Measurements from ENCODE around the gene NRTN. TPM values are rescaled to one million over a fixed set of nuclear protein-coding genes. Genes with fewer than 3 reads are reported as not detected.

NRTN gene
- total and polyA plus RNA-seq, 2 of the 13 experiments (the other 11 are each of a cell fraction or from before 2014, with no cell fraction given) = 4.1 to 5.3 TPM

- TF ChIP-seq CC2D1A (CRISPR knock-in tag; IDR thresholded peaks at IDR 0.05) (no peak), ATAD3A (CRISPR knock-in tag; IDR thresholded peaks at IDR 0.05) (no peak), NRL (CRISPR knock-in tag; IDR thresholded peaks at IDR 0.05; ENCODE audit: borderline replicate concordance) (peak; percentile 71), REST (IDR thresholded peaks at IDR 0.05; ENCODE audit: borderline replicate concordance in 1 of 2, low read depth in 1 of 2, low read length in 2 of 2) (no peak), ZNF569 (CRISPR knock-in tag; IDR thresholded peaks at IDR 0.05; ENCODE audit: borderline replicate concordance) (no peak), ZNF468 (CRISPR knock-in tag; IDR thresholded peaks at IDR 0.05) (no peak), NCOA5 (CRISPR knock-in tag; IDR thresholded peaks at IDR 0.05) (no peak), PATZ1 (CRISPR knock-in tag; IDR thresholded peaks at IDR 0.05) (peak; percentile 95), ZMAT3 (CRISPR knock-in tag; conservative IDR thresholded peaks at IDR 0.05) (no peak), CERS6 (CRISPR knock-in tag; IDR thresholded peaks at IDR 0.05) (no peak), ZNF883 (CRISPR knock-in tag; IDR thresholded peaks at IDR 0.05; ENCODE audit: not compliant biosample characterization) (no peak), RAD51 (IDR thresholded peaks at IDR 0.05; ENCODE audit: borderline replicate concordance) (no peak), ASH2L (IDR thresholded peaks at IDR 0.05; ENCODE audit: insufficient read length, low read depth, low read length) (peak; percentile 32), TBL1XR1 (IDR thresholded peaks at IDR 0.05; ENCODE audit: borderline replicate concordance, low read length, partially characterized antibody) (no peak), E2F1 (CRISPR knock-in tag; IDR thresholded peaks at IDR 0.05) (no peak), HDAC2 (CRISPR knock-in tag; IDR thresholded peaks at IDR 0.05) (peak; percentile 70)
- TF ChIP-seq, protein P1, sequence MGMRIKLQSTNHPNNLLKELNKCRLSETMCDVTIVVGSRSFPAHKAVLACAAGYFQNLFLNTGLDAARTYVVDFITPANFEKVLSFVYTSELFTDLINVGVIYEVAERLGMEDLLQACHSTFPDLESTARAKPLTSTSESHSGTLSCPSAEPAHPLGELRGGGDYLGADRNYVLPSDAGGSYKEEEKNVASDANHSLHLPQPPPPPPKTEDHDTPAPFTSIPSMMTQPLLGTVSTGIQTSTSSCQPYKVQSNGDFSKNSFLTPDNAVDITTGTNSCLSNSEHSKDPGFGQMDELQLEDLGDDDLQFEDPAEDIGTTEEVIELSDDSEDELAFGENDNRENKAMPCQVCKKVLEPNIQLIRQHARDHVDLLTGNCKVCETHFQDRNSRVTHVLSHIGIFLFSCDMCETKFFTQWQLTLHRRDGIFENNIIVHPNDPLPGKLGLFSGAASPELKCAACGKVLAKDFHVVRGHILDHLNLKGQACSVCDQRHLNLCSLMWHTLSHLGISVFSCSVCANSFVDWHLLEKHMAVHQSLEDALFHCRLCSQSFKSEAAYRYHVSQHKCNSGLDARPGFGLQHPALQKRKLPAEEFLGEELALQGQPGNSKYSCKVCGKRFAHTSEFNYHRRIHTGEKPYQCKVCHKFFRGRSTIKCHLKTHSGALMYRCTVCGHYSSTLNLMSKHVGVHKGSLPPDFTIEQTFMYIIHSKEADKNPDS (CRISPR knock-in tag; IDR thresholded peaks at IDR 0.05) = no peak
These were observed 730 bp downstream of the NRTN start (continued) for GRCh38 chr19:5805462-5806132.
